Neural progenitor cell (in vitro differentiated cells): ENCODE measurements around the gene ITGA6. TPM values are rescaled to one million over a fixed set of nuclear protein-coding genes. Genes with fewer than 3 reads are reported as not detected.

Source experiments
- DNase-seq: peaks from one replicate; pipeline ENCODE4 v3.0.0-alpha.2; 2016; ENCODE audit warnings: low spot score
- H2AFZ ChIP-seq: fragments of 200-600 bp; sonication (generic); replicated peaks from 2 replicates; pipeline ENCODE4 v1.6.1; 2016; ENCODE audit warnings: antibody characterized with exemption
- H3F3A ChIP-seq: fragments of 200-600 bp; sonication (generic); 2 replicates; pipeline ENCODE4 v1.6.1; 2016; ENCODE audit warnings: antibody characterized with exemption, low read depth
- H3K27ac ChIP-seq: fragments of 200-600 bp; sonication (generic); 2 replicates; pipeline ENCODE4 v1.5.1; 2016; ENCODE audit warnings: mild to moderate bottlenecking
- H3K27me3 ChIP-seq: fragments of 200-600 bp; sonication (generic); 2 replicates; pipeline ENCODE4 v1.6.1; 2016; ENCODE audit warnings: mild to moderate bottlenecking, moderate library complexity
- H3K36me3 ChIP-seq: fragments of 200-600 bp; sonication (generic); 2 replicates; pipeline ENCODE4 v1.5.1; 2016
- H3K4me1 ChIP-seq: fragments of 200-600 bp; sonication (generic); 2 replicates; pipeline ENCODE4 v1.6.1; 2016; ENCODE audit warnings: mixed run types
- H3K4me2 ChIP-seq: fragments of 200-600 bp; sonication (generic); 2 replicates; pipeline ENCODE4 v1.6.1; 2016
- H3K4me3 ChIP-seq: fragments of 200-600 bp; sonication (generic); 2 replicates; pipeline ENCODE4 v1.5.1; 2016
- H3K79me2 ChIP-seq: fragments of 200-600 bp; sonication (generic); 2 replicates; pipeline ENCODE4 v1.6.1; 2016; ENCODE audit warnings: low read depth
- H3K9ac ChIP-seq: fragments of 200-600 bp; sonication (generic); 2 replicates; pipeline ENCODE4 v1.6.1; 2016
- H3K9me3 ChIP-seq: fragments of 200-600 bp; sonication (generic); 2 replicates; pipeline ENCODE4 v1.5.1; 2016; ENCODE audit warnings: low read depth
- H4K20me1 ChIP-seq: fragments of 200-600 bp; sonication (generic); 2 replicates; pipeline ENCODE4 v1.6.1; 2016; ENCODE audit warnings: low read depth
- H3K27ac Mint-ChIP-seq: 3 replicates; pipeline ENCODE4 v1.8.0; 2021; ENCODE audit warnings: mixed read lengths
- H3K27me3 Mint-ChIP-seq: 2 replicates; pipeline ENCODE4 v1.8.0; 2022; ENCODE audit warnings: low read depth, mild to moderate bottlenecking, inconsistent platforms, moderate library complexity, mixed read lengths; ENCODE audit not compliant: insufficient read depth
- H3K36me3 Mint-ChIP-seq: 3 replicates; pipeline ENCODE4 v1.8.0; 2021; ENCODE audit warnings: mixed read lengths
- H3K4me1 Mint-ChIP-seq: 3 replicates; pipeline ENCODE4 v1.8.0; 2021; ENCODE audit warnings: mixed read lengths
- H3K4me3 Mint-ChIP-seq: 3 replicates; pipeline ENCODE4 v1.8.0; 2021; ENCODE audit warnings: mild to moderate bottlenecking, moderate library complexity, mixed read lengths
- H3K9me3 Mint-ChIP-seq: 3 replicates; pipeline ENCODE4 v1.8.0; 2020; ENCODE audit warnings: mixed read lengths
- CTCF ChIP-seq: fragments of 200-600 bp; sonication (generic); IDR thresholded peaks from 2 replicates; pipeline ENCODE4 v1.5.1; 2017; ENCODE audit warnings: antibody characterized with exemption, mild to moderate bottlenecking
- EZH2 ChIP-seq: fragments of 200-600 bp; sonication (generic); IDR thresholded peaks from 2 replicates; pipeline ENCODE4 v1.6.1; 2017; ENCODE audit warnings: antibody characterized with exemption, mild to moderate bottlenecking, moderate library complexity
- EZH2phosphoT487 ChIP-seq: fragments of 200-600 bp; sonication (generic); IDR thresholded peaks from 2 replicates; pipeline ENCODE4 v1.6.1; 2017; ENCODE audit warnings: antibody characterized with exemption
- total RNA-seq: library from RNA; depleted of rRNA; stranded (reverse); fragments of >200 nt; gene quantifications from 2 replicates; pipeline ENCODE4 v1.2.3, GENCODE V29; 2015; ENCODE audit warnings: low replicate concordance

ITGA6 gene
- total RNA-seq, 1 donor from 2014 or later: 161 TPM

GRCh38 chr2:172455121-172455515, 27.7 kb downstream of the ITGA6 start:
- DNase-seq: no peak
- H3K27ac ChIP-seq: no peak overlapping the region
- Mint-ChIP-seq H3K27me3 (peaks cover 4% of the 10 kb centered on the region), H3K36me3 (peaks cover 6% of the 10 kb centered on the region), H3K27ac (no peak overlapping the region), H3K9me3 (peaks cover 2% of the 10 kb centered on the region), H3K4me3 (no peak overlapping the region), H3K4me1 (peaks cover 41% of the 10 kb centered on the region)
- H3K27me3 ChIP-seq: no peaks in the 10 kb centered on the region
- H3F3A ChIP-seq: peaks cover 32% of the 10 kb centered on the region
- peaks cover 31% of the 10 kb centered on the region for H4K20me1 ChIP-seq
- H3K9me3 ChIP-seq: no peaks in the 10 kb centered on the region
- H3K9ac ChIP-seq: no peak overlapping the region
- no peak overlapping the region for H3K4me3 ChIP-seq
- peaks cover 67% of the 10 kb centered on the region for H3K4me1 ChIP-seq
- H3K36me3 ChIP-seq: no peaks in the 10 kb centered on the region
- H2AFZ ChIP-seq: no peak overlapping the region
- peaks cover 98% of the 10 kb centered on the region for H3K79me2 ChIP-seq
- H3K4me2 ChIP-seq: no peak overlapping the region
- no peak for TF ChIP-seq EZH2
- TF ChIP-seq EZH2phosphoT487: no peak
- no peak for TF ChIP-seq CTCF

- H3K4me3 ChIP-seq: no peak overlapping the region
- no peak overlapping the region for H3K27ac ChIP-seq
- H3K9ac ChIP-seq: no peak overlapping the region
- TF ChIP-seq EZH2 (no peak), CTCF (no peak), EZH2phosphoT487 (no peak)
- H3K27me3 Mint-ChIP-seq: peaks cover 4% of the 10 kb centered on the region
- no peak for DNase-seq
- H3K4me1 ChIP-seq: peaks cover 68% of the 10 kb centered on the region
- H3K9me3 ChIP-seq: no peaks in the 10 kb centered on the region
- no peak overlapping the region for H3K4me3 Mint-ChIP-seq
- peaks cover 97% of the 10 kb centered on the region for H3K79me2 ChIP-seq
- peaks cover 40% of the 10 kb centered on the region for H3F3A ChIP-seq
- peaks cover 44% of the 10 kb centered on the region for H3K4me1 Mint-ChIP-seq
- no peak overlapping the region for H3K4me2 ChIP-seq
- no peak overlapping the region for H2AFZ ChIP-seq
- peaks cover 32% of the 10 kb centered on the region for H4K20me1 ChIP-seq
- H3K36me3 ChIP-seq: no peaks in the 10 kb centered on the region
- no peaks in the 10 kb centered on the region for H3K9me3 Mint-ChIP-seq
- H3K27me3 ChIP-seq: no peaks in the 10 kb centered on the region
- H3K27ac Mint-ChIP-seq: no peak overlapping the region
- H3K36me3 Mint-ChIP-seq: peaks cover 2% of the 10 kb centered on the region
Measured at GRCh38 chr2:172456002-172456401, 28.6 kb downstream of the ITGA6 start.

- H3K9me3 Mint-ChIP-seq: no peaks in the 10 kb centered on the region
- no peaks in the 10 kb centered on the region for H3K9me3 ChIP-seq
- H2AFZ ChIP-seq: no peak overlapping the region
- peaks cover 44% of the 10 kb centered on the region for H3K4me1 Mint-ChIP-seq
- H3K27me3 Mint-ChIP-seq: peaks cover 4% of the 10 kb centered on the region
- H3K27ac ChIP-seq: no peak overlapping the region
- H4K20me1 ChIP-seq: peaks cover 46% of the 10 kb centered on the region
- TF ChIP-seq CTCF (no peak), EZH2 (no peak), EZH2phosphoT487 (no peak)
- no peak overlapping the region for H3K4me3 ChIP-seq
- peaks cover 70% of the 10 kb centered on the region for H3K4me1 ChIP-seq
- peak overlapping the region; percentile 65 for H3K27ac Mint-ChIP-seq
- H3K4me3 Mint-ChIP-seq: no peak overlapping the region
- no peak for DNase-seq
- H3K36me3 ChIP-seq: no peaks in the 10 kb centered on the region
- H3K36me3 Mint-ChIP-seq: peaks cover 2% of the 10 kb centered on the region
- no peak overlapping the region for H3K4me2 ChIP-seq
- H3K9ac ChIP-seq: no peak overlapping the region
- peaks cover 96% of the 10 kb centered on the region for H3K79me2 ChIP-seq
- no peaks in the 10 kb centered on the region for H3K27me3 ChIP-seq
- H3F3A ChIP-seq: peaks cover 48% of the 10 kb centered on the region
Measured at GRCh38 chr2:172457536-172457935, 30.1 kb downstream of the ITGA6 start.
